HG03521 (cell line): ENCODE data around the gene SERPINE1.
"Not testable (repeated sequence)": the region's sequence is repeated elsewhere in the genome, so short reads cannot be mapped to it uniquely, and the experiment has no call there.

Experiments used
- ATAC-seq: cut with Tn5 transposase; IDR thresholded peaks from one replicate; pipeline ENCODE4 v1.9.1; 2021; ENCODE audit warnings: mild to moderate bottlenecking, moderate library complexity; ENCODE audit not compliant: unreplicated experiment

The SERPINE1 gene

GRCh38 chr7:101126651-101127459, at the start of gene SERPINE1:
Gene SERPINE1, plus strand, starts transcription at chr7:101127104. Its CDS starts 1,290 bp downstream, at chr7:101128394.
- ATAC-seq = no peak

- no peak for ATAC-seq
Observed at GRCh38 chr7:101077303-101078086, 49.4 kb upstream of the SERPINE1 start.

GRCh38 chr7:101081432-101081831, 45.5 kb upstream of the SERPINE1 start:
- ATAC-seq = no peak

GRCh38 chr7:101084865-101085161, 42.1 kb upstream of the SERPINE1 start:
- ATAC-seq = no peak

- ATAC-seq = peak; percentile 81
Observed at GRCh38 chr7:101085162-101085964, 41.5 kb upstream of the SERPINE1 start, which contains the start of gene TRIM56. Gene TRIM56, plus strand, starts transcription at chr7:101085481. Its CDS starts 1,832 bp downstream, at chr7:101087313.

GRCh38 chr7:101087334-101088068, 39.4 kb upstream of the SERPINE1 start:
- no peak for ATAC-seq

GRCh38 chr7:101088069-101088425, 38.9 kb upstream of the SERPINE1 start:
- no peak for ATAC-seq

- no peak for ATAC-seq
Observed at GRCh38 chr7:101088858-101089529, 37.9 kb upstream of the SERPINE1 start.

- no peak for ATAC-seq
Observed at GRCh38 chr7:101089876-101090275, 37.0 kb upstream of the SERPINE1 start.

GRCh38 chr7:101092266-101092905, 34.5 kb upstream of the SERPINE1 start:
- ATAC-seq = not testable (repeated sequence)

- ATAC-seq = no peak
Observed at GRCh38 chr7:101093906-101094305, 33.0 kb upstream of the SERPINE1 start.

- no peak for ATAC-seq
Observed at GRCh38 chr7:101094376-101094775, 32.5 kb upstream of the SERPINE1 start.

- no peak for ATAC-seq
Observed at GRCh38 chr7:101094791-101095375, 32.0 kb upstream of the SERPINE1 start.

- ATAC-seq = no peak
Observed at GRCh38 chr7:101096331-101096956, 30.5 kb upstream of the SERPINE1 start.

GRCh38 chr7:101096957-101097347, 30.0 kb upstream of the SERPINE1 start:
- ATAC-seq = no peak

GRCh38 chr7:101097561-101097960, 29.3 kb upstream of the SERPINE1 start:
- no peak for ATAC-seq

GRCh38 chr7:101099969-101100781, 26.7 kb upstream of the SERPINE1 start:
- no peak for ATAC-seq
